CD4-positive, alpha-beta T cell treated with Interleukin-6 for 4 hours (primary cell): ENCODE data around the gene ARHGAP22.

ENCODE experiments used
- DNase-seq: peaks from one replicate; pipeline ENCODE4 v3.0.0-alpha.2; 2020; ENCODE audit warnings: mixed read lengths

ARHGAP22 gene

GRCh38 chr10:48412933-48413332, 191.9 kb downstream of the ARHGAP22 start:
- DNase-seq: no peak

- DNase-seq: no peak
Measured at GRCh38 chr10:48412081-48412480, 192.8 kb downstream of the ARHGAP22 start.

DNA sequence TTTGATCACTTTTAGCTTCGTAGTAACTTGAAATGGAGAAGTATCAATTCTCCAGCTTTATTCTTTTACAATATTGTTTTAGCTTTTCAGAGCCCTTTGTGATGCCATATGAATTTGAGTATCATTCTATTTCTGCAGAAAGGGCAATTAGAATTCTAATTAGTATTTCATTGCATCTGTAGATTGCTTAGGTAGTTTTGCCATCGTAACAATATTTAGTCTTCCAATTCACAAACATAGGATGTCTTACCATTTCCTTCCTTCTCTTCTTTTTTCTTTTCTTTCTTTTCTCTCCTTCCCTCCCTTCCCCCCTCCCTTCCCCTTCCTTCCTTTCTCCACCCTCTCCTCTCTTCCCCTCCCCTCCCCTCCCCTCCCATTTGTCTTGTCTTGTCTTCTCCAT, 193.4 kb downstream of the ARHGAP22 start:
- no peak for DNase-seq

- no peak for DNase-seq
Measured at GRCh38 chr10:48410503-48410902, 194.4 kb downstream of the ARHGAP22 start.

GRCh38 chr10:48406658-48407057, 198.2 kb downstream of the ARHGAP22 start:
- DNase-seq: no peak

- no peak for DNase-seq
Measured at GRCh38 chr10:48406204-48406603, 198.7 kb downstream of the ARHGAP22 start.

GRCh38 chr10:48404646-48405045, 200.2 kb downstream of the ARHGAP22 start:
- no peak for DNase-seq

DNA sequence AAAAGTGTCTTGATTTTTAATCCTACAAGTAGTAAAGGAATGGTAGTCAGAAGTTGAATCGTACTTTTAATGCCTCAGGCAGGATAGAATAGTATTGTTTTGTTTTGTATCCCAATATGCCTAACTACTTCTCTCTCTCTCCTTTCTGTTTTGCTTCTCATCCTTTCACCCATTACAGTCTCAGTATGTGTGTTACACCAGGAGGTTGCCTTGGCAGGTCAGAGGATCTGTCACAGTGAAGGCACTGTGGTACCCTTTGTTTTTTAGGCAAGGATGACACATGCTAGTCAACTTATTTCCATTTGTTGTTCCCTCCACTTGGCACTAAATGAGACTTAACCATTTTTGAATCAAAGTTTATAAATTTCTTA, 204.0 kb downstream of the ARHGAP22 start:
- no peak for DNase-seq

GRCh38 chr10:48400129-48400849, 204.6 kb downstream of the ARHGAP22 start:
- DNase-seq: no peak

GRCh38 chr10:48399551-48399950, 205.3 kb downstream of the ARHGAP22 start:
- no peak for DNase-seq

DNA sequence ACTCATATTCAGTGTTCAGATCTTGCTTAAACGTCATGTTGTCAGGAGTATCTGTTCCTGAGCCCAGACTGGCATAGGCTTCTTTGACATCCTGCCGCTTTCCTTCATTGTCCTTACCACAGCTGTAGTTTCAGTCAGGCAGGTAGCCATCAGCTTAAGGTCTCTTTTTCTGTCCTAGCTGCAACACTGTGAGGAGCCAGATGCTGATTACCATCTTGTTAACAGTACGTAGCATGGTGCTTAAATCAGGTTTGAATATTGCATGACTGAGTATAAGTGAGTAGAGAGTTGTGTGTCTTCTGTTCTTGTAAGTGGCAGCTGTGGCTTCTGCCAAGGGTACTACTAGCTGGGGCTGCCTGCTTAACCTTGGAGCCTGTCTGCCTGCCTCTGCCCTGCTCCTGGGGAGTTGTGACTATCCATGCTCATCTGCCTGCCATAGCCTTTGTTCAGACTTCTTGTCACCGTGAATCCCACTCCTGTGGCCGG, 205.8 kb downstream of the ARHGAP22 start:
- DNase-seq: no peak

GRCh38 chr10:48398261-48398660, 206.6 kb downstream of the ARHGAP22 start:
- no peak for DNase-seq
